ENCODE measurements around the gene OR5B21.

OR5B21 gene

DNA sequence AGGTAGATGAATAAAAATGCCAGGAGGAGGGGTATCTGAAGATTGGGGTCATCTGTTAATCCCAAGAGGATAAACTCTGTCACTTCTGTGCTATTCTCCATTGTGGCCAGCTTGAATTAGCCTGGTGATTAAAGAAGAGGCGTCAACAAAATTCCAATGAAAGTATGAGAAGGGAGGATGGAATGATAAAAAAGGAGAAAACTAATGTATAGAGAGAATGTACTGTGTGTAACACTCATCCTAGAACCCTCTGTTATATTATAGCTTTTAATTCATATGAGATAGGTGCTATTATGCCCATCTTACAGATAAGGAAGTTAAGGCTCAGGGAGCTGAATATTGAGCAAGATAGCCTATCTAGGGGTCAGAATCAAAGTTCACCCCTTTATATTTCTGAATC lies at the start of gene OR5B21:
Gene OR5B21 (minus strand): TSS at position 101 of the 400 bp plus-strand sequence. CDS start 0 bp downstream, at position 101.
- DNase-seq (ENCODE audit: low read depth, low spot score), result no peak

GRCh38 chr11:58549644-58550043 lies 41.7 kb upstream of the OR5B21 start:
- DNase-seq (ENCODE audit: low read depth, low spot score), result no peak

- no peak for DNase-seq (ENCODE audit: low read depth, low spot score)
These were observed 38.9 kb upstream of the OR5B21 start for GRCh38 chr11:58546841-58547240.

DNA sequence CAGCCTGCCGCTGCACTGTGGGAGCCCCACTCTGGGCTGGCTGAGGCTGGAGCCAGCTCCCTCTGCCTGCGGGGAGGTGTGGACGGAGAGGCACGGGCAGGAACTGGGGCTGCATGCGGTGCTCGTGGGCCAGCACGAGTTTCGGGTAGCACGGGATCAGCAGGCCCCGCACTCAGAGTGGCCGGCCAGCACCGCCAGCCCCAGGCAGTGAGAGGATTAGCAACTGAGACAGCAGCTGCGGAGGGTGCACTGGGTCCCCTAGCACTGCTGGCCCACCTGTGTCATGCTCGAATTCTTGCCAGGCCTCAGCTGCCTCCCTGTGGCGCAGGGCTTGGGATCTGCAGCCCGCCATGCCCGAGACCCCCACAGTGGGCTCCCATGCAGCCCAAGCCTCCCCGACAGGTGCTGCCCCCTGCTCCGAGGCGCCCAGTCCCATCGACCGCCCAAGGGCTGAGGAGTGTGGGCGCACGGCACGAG lies 24.0 kb upstream of the OR5B21 start:
- no peak for DNase-seq (ENCODE audit: low read depth, low spot score)

DNA sequence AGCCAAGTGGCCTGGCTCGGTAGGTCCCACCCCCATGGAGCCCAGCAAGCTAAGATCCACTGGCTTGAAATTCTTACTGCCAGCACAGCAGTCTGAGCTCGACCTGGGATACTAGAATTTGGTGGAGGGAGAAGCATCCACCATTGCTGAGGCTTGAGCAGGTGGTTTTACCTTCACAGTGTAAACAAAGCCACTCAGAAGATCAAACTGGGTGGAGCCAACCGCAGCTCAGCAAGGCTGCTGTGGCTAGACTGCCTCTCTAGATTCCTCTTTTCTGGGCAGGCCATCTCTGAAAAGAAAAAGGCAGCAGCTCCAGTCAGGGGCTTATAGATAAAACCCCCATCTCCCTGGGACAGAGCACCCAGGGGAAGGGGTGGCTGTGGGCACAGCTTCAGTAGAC lies 22.3 kb upstream of the OR5B21 start:
- DNase-seq (ENCODE audit: low read depth, low spot score), result no peak

DNA sequence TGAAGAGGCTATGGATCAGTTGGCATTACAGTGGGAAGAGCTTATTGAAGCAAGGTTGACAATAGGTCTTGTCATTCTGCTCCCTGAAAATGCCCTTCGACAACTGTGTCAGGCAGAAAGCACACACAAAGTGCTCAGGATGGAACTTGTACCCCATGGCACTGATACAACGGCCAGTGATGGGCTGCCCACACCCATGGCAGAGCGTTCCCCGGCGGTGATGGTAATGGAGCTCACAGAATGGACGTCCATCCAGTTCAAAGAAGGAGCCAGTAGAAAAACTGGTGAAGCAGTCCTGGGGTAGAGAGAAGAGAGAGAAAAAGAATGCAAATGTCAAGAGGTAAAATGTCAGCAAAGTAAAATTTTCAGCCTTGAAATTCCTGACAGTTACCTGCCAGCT lies 19.5 kb upstream of the OR5B21 start:
- no peak for DNase-seq (ENCODE audit: low read depth, low spot score)

DNA sequence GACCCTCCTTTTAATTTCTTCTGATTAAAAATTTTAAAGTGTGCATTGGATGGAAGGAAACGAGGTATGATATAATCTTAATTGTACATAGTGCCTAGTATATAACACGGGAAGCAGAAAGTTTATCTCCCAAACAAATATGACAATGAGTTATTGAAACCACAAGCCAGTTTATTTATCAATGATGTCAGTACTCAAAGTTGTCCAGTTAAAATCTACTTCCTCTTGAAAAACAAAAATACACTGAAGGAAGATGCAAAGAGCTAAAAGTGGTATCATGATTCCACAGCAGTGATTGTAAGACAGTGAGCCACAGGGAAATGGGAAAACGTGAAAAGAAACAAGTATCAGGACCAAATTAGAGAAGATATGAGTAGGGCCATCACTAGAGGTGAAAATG lies 18.8 kb upstream of the OR5B21 start:
- DNase-seq (ENCODE audit: low read depth, low spot score), result no peak

DNA sequence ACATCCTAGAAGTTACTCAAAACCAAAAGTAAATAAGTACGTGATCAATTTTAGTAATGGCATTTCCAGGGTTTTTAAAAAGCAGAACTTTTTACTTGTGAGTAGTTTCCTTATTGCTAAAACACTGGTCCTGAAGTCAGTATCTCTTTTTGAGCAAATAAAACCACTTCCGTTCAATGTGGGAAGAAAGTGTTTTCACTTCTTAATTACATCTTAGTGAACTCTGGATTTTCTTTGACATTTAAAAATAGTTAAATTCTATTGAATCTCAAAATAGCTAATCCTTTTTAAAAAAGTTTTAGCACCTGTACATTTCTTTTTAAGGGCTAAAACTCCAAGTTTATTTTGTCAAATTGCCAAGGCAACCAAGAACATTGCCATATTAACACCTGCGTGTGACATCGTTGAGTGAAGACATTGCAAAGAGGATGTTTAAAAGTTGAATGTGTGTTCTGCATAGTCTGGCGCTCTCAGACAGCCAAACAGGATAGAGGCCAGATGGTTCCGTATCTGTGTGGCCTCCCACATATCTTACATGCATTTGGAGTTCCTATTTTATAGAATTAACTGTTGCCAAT lies 17.2 kb upstream of the OR5B21 start:
- DNase-seq (ENCODE audit: low read depth, low spot score), result no peak

DNA sequence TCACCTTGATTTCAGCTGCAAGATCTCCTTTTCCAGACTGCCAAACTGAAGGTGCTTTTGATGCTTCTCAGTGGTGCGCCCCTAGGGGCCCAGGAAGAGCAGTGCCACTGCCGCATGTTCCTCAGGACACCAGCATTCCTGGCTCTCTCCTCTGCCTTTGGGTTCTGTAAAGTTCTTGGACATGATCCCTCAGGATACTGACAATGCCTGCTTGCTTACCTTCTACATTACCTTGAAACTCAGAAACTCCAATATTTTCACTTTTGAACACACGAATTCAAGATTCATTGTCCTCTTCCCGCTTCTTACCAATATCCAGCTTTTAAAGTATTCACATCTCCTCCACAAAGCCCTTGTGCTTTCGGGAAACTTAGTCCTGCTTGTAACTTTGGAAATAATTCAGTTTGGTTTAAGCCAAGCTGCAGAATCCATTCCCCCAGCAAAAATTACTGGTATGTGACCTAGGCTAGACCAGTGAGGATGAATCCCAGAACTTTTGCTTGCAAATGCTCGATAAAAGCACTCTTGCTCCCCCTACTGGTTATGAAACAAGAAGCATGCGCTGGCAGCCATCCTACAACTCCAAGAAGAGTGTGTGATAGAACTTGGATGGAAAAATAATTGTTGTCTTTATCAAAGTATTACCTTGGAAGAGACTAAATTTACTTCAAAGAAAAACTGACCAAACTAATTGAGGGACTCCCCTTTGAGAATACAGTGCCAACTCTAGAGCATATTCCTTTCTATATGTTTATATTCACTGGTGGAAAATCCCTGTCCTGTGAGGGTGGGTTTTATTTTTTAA lies 16.5 kb upstream of the OR5B21 start:
- peak; percentile 36 for DNase-seq (ENCODE audit: low read depth, low spot score)

- peak; percentile 43 for DNase-seq (ENCODE audit: low read depth, low spot score)
These were observed 6.0 kb upstream of the OR5B21 start for GRCh38 chr11:58513747-58514367.

- DNase-seq (ENCODE audit: low read depth, low spot score), result no peak
These were observed 3.7 kb upstream of the OR5B21 start for GRCh38 chr11:58511636-58512035.

DNA sequence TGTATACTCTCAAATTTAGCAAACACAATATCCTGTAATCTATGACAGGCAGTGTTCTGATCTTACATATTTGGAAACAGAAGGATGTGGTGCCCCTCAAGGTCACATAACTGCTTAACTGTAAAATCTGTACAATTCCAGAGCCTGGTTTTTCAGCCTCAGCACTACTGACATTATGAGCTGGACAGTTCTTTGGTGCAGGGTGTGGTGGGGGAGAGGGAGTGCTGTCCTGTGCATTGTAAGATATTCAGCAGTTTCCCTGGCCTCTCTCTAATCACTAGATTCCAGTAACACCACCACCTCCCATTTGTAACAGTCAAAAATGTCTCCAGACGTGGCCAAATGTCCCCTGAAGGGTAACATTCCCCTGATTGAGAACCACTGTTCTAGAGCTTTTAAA lies 1.8 kb upstream of the OR5B21 start:
- DNase-seq (ENCODE audit: low read depth, low spot score), result no peak

DNA sequence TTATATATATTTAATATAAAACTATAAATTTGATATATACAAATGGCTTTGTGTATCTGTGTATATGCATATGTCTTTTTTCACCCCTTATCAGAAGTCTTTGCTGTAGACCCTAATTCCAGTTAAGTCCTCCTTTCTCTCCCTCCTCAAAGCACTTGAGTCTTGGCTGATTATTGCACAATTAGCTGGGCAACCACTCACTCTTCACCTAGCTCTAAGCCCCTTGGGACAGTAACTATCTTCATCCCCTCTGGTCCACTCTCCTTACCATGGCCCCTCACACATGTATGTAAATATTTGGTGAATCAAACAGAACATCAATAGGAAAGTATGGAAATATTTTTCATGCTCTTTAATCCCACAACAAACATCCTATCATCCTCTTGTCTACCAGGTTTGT lies 909 bp upstream of the OR5B21 start:
- DNase-seq (ENCODE audit: low read depth, low spot score), result no peak

- no peak for DNase-seq (ENCODE audit: low read depth, low spot score)
These were observed 550 bp downstream of the OR5B21 start for GRCh38 chr11:58507355-58507754.

GRCh38 chr11:58506935-58507334 lies 970 bp downstream of the OR5B21 start:
- no peak for DNase-seq (ENCODE audit: low read depth, low spot score)

- no peak for DNase-seq (ENCODE audit: low read depth, low spot score)
These were observed 2.1 kb downstream of the OR5B21 start for GRCh38 chr11:58505849-58506248.

DNA sequence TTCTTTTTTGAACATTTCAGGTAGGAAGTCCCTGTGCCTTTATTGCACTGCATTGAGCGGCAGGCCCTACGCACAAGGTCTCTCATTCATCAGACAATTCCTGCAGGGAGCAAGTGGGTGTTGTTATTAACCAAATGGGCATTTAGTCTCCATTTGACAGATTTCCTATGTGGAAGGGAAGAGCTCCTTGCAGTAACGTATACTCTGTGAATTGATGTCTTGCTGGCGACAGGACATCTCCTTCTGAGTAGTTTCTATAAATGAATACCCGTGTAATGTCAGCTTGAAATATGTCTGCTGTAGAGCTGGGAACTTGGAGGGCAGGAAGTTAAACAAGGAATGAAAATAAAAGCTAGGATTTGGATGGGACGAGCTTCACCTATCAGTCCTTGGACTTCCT lies 3.7 kb downstream of the OR5B21 start:
- DNase-seq (ENCODE audit: low read depth, low spot score), result no peak

DNA sequence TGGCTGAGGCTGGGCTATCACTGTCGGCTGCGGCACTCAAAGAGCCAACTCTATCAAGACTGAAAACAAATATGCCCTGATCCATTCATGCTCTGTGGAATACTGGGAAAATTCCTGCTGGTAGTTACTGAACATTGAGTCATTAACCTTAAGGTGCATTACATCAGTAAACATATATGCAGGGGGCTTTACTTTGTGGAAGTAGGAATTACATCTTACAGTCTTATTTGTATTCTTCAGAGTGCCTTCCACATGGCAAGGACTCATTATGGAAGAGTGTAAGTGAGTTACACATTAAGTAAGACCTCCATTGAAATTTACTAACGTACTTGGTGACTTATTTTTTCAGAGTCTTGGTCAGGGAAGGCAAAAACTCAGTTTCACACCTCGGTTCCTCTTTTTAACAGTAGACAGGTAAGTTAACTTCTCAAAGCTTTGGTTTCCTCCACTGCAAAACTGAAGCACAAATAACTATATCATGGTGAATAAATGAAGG lies 4.5 kb downstream of the OR5B21 start:
- DNase-seq (ENCODE audit: low read depth, low spot score), result no peak

DNA sequence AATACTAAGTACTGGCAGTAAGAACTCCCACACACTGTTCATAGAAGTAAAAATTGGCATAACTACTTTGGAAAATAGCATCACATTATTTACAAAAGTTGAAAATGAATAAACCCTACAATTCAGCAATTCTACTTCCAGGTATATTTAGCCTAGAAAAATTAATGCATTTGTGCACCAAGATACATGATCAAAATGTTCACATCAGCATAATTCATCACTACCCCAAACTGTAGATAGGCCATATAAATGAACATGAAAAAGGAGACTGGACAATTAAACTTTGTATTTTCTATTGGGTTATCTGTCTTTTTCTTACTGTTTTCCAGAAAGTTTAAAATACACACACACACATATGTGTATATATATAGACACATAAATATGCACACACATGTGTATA lies 5.9 kb downstream of the OR5B21 start:
- no peak for DNase-seq (ENCODE audit: low read depth, low spot score)

DNA sequence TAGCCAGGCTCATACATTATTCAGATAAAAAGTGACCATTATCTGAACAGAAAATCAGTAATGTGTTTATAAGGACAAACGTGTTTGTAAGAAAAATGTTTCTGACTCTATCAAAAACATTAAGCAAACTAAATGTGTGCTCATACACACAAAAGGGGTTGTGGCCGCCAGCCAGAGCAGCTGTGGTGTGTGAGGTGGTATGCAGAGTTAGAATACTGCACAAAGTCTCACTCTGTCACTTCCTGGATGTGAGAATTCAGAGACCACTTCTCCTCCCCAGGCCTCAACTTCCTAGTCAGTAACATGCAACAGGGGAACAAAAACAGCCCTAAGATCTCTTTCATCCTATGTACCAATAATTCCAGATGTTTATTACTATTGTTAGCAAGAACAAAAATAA lies 9.4 kb downstream of the OR5B21 start:
- no peak for DNase-seq (ENCODE audit: low read depth, low spot score)

DNA sequence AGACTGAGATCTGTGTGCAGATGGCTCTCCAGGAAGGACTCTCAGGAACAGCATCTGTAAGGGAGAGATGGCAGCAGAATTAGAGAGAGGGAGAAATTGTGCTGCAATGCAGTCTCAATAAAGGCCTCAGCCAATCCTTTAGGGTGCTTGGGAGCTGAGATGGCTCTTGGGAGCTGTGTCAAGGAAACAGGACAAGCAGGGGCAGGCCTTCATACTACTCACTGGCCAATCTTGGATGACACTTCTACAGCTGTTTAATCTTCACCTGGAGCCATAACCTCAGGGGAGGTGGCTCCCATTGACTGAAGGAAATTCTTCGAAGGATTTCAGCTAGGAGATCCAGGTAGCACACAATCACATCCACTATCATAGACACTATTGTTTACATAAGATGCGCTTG lies 10.0 kb downstream of the OR5B21 start:
- DNase-seq (ENCODE audit: low read depth, low spot score), result no peak

DNA sequence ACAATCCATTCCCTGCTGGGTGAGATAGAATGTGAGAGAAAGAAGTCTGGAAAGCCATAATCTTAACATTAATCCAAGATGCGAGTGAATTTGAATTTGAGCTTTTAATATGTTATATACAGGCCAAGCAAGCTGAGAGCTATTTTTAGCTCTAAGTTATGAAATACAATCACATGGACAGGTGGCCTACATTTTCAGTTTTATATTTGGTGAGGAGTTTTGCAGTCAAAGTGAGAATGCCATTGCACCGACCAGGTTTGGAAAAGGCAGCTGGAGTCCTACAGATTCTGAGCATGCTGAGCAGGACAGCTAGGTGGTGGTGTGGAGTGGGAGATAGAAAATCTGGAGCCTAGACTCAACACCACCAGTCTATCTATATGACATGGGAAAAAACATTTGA lies 12.0 kb downstream of the OR5B21 start:
- no peak for DNase-seq (ENCODE audit: low read depth, low spot score)

- DNase-seq (ENCODE audit: low read depth, low spot score), result no peak
These were observed 13.8 kb downstream of the OR5B21 start for GRCh38 chr11:58494101-58494500.
